GM18870 (cell line): ENCODE results near the gene KASH5.
"Not testable (repeated sequence)": the region's sequence is repeated elsewhere in the genome, so short reads cannot be mapped to it uniquely, and the experiment has no call there.

Experiments
- ATAC-seq: cut with Tn5 transposase; IDR thresholded peaks from one replicate; pipeline ENCODE4 v1.9.1; 2021; ENCODE audit warnings: moderate library complexity; ENCODE audit not compliant: unreplicated experiment

The KASH5 gene

GRCh38 chr19:49453013-49453756, 65.1 kb downstream of the KASH5 start, which contains the start of gene ALDH16A1:
ALDH16A1 (plus strand) TSS chr19:49453225; CDS start chr19:49453332, 107 bp downstream.
- ATAC-seq, result peak; percentile 62

GRCh38 chr19:49453757-49454240, 65.8 kb downstream of the KASH5 start:
- no peak for ATAC-seq

GRCh38 chr19:49455773-49456172, 67.7 kb downstream of the KASH5 start:
- ATAC-seq, result no peak

- no peak for ATAC-seq
These were observed 68.3 kb downstream of the KASH5 start for GRCh38 chr19:49456326-49456725.

- ATAC-seq, result no peak
These were observed 70.5 kb downstream of the KASH5 start for GRCh38 chr19:49458567-49458903.

GRCh38 chr19:49459388-49459787, 71.3 kb downstream of the KASH5 start:
- ATAC-seq, result no peak

- ATAC-seq, result not testable (repeated sequence)
These were observed 73.1 kb downstream of the KASH5 start for GRCh38 chr19:49461130-49461529.

GRCh38 chr19:49461656-49462055, 73.6 kb downstream of the KASH5 start:
- no peak for ATAC-seq

GRCh38 chr19:49462492-49462891, 74.4 kb downstream of the KASH5 start:
- ATAC-seq, result no peak

- no peak for ATAC-seq
These were observed 76.1 kb downstream of the KASH5 start for GRCh38 chr19:49463960-49464740.

- no peak for ATAC-seq
These were observed 77.3 kb downstream of the KASH5 start for GRCh38 chr19:49465371-49465770.
